ES-I3 (cell line): ENCODE measurements around the gene C5orf22.
A peak's percentile ranks its signal among the peaks of the same experiment; 100 is the strongest.

Experiments
- H3K36me3 ChIP-seq: 2 replicates; pipeline ENCODE4 v1.6.1; 2013; ENCODE audit warnings: mild to moderate bottlenecking, low read length, control low read depth, moderate library complexity; ENCODE audit not compliant: insufficient read depth
- H3K4me1 ChIP-seq: 2 replicates; pipeline ENCODE4 v1.6.1; 2013; ENCODE audit warnings: mild to moderate bottlenecking, control low read depth, low read length; ENCODE audit not compliant: insufficient read depth
- H3K9ac ChIP-seq: 2 replicates; pipeline ENCODE4 v1.6.1; 2013; ENCODE audit warnings: low read depth, mild to moderate bottlenecking, low read length, moderate library complexity
- H3K9me3 ChIP-seq: 2 replicates; pipeline ENCODE4 v1.6.1; 2013; ENCODE audit warnings: mild to moderate bottlenecking, low read length, moderate library complexity; ENCODE audit not compliant: control insufficient read depth, insufficient read depth

Gene C5orf22

DNA sequence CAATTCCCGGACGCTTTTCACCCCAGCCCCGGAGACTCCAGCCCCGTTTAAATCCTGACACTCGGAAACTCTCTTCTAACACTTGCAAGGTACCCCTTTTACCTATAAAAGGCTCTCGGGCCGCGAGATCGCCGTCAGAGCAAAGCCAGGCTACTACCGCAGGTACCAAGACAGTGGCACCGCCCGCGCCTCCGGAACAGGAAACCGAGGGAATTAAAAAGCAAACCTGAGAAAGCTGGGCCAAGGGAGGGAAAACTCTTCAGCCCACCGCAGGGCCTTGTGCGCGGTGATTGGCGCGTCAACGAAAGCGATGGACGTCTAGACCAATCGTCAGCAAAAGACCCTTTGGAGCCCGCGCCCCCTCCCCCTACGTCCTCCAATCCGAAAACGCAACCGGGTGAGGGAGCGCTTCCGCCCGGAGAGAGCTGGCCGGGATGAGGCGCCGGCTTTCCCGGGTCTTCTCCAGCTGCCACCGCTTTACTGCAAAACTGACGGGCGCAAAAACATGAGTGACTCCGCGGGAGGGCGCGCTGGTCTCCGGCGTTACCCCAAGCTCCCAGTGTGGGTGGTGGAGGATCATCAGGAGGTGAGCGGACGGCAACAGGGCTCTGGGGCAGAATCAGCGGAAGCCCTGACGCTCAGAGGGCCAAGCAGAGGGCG lies at the start of gene C5orf22, which contains the start of gene DROSHA:
C5orf22 (plus strand) TSS at position 414 of the 660 bp plus-strand sequence; CDS start at position 506, 92 bp downstream.
DROSHA (minus strand) TSS at position 206 of the 660 bp plus-strand sequence. CDS start 3,034 bp downstream, outside the sequence.
- peak within 1 kb of the TSS; percentile 92 for H3K9ac ChIP-seq
- peaks cover 14% of the 10 kb centered on the region for H3K36me3 ChIP-seq
- peaks cover 11% of the 10 kb centered on the region for H3K4me1 ChIP-seq
- no peaks in the 10 kb centered on the region for H3K9me3 ChIP-seq

DNA sequence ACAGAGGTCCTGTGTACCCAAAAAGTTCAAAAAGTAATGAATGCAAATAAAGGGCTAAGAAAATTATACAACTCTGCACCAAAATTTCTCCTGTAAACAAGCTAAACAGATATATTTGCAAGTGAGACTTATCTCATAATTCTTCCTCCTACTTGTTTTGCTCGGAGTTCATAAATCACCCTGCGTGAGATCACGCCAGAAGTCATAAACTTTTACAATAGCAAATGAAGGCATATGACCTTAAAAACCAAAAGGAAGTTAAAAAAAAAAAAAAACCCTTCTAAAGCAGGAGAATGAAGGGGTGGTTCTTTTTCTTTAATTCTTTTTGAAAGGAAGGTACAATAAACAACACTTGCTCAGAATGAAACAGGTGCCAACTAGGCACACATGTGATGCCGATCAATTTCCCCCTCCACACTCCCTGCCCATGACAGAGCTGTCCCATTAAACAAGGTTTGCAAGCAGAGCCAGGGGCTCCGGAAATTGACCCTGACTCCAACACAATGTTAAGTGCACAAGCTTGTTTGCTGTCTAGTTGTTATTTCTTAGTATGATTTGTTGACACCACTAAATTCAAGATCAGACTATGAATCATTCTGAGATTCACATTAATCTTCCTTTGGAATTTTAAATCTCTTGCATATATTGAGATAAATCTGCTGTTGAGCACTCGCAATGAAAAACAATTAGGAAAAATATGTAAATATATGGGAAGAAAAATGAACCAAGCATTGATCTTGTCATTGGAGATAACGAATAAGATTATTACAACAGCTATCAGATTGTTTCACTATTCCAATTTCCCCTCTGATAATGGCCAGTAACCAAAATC lies 46.5 kb upstream of the C5orf22 start:
- H3K36me3 ChIP-seq = peaks cover 2% of the 10 kb centered on the region; the same call in 1 of the 2 replicates
- H3K9me3 ChIP-seq = no peaks in the 10 kb centered on the region
- no peak overlapping the region for H3K9ac ChIP-seq
- 0 out of 2 replicates have a peak, but pooled peaks cover 3% of the 10 kb centered on the region for H3K4me1 ChIP-seq

DNA sequence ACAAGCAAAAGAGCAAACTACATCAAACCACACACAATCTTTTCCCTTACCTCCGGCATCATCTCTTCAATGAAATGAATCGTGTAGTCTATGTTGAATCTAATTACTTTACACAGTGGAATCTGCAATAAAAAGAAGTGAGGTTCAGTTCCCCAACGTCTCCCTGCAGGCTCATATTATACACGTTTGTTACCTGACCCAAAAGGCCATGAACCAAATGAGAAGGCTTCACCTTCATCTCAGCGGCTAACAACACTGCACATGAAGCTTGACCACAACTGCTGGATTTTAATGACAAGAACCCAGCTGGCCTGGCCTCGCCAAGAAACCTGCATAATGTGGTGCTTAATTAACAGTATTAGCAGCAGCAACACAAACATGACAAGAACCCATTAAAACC lies 45.7 kb upstream of the C5orf22 start:
- Histone ChIP-seq H3K9ac (no peak overlapping the region), H3K9me3 (no peaks in the 10 kb centered on the region), H3K4me1 (peaks cover 12% of the 10 kb centered on the region; the same call in 1 of the 2 replicates), H3K36me3 (peaks cover 2% of the 10 kb centered on the region; the same call in 1 of the 2 replicates)

DNA sequence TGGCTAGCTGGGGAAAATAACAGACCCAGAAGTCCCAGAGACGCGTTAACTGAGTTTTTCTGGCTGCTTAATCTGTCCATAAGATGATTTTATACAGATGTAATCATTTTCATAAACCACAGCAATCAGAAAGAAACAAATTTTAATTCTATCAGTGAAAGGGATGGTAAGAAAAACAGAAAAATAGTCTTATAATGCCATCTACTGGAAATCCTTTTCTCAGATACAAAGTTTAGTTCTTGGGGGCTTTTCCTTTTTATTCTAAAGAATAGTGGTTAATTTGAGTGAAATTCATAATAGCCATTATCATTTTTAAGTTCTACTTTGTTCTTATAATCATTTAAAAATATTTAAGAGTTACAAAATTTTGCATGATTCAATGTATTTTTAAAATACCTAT lies 44.6 kb upstream of the C5orf22 start:
- peaks cover 16% of the 10 kb centered on the region; the same call in 1 of the 2 replicates for H3K4me1 ChIP-seq
- H3K36me3 ChIP-seq = no peaks in the 10 kb centered on the region; the same call in 1 of the 2 replicates
- no peaks in the 10 kb centered on the region for H3K9me3 ChIP-seq
- no peak overlapping the region for H3K9ac ChIP-seq

DNA sequence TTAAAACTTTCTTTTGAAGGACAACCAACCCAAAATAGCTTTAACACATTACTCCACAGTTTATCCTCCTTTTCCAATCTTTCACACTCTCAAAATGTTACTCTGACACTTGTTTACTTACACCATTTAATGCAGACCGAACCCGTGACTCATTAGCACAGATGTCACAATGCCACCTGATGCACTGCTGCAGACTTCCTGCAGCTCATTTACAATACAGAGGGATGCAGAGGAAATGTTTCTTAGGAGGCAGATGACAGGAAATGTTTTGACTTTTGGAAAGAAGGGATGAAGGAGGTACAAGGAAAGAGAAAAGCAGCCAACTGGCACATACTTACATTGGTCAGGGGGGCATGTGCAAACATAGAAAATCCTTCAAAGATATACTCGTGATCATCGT lies 39.2 kb upstream of the C5orf22 start:
- Histone ChIP-seq H3K9me3 (no peaks in the 10 kb centered on the region), H3K36me3 (peaks cover 7% of the 10 kb centered on the region), H3K9ac (no peak overlapping the region), H3K4me1 (peaks cover 27% of the 10 kb centered on the region; the same call in 1 of the 2 replicates)

DNA sequence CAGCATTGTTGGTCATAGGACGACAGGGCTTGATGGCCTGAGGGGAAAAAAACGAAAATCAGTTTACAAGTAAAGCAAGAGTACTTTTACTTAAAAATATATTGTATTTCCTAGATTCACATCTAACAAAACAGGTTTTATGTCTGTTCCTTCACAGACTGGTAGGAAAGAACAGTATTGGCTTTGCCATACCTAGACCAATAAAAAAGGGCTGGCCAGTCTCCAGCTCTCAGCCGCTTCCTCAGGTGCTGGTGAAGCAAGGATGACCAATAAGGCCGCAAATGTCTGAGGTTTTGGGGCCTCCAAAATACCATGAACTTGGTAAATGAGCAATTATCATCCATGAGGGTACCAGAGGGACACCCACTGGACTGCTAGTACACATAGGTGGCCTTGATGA lies 36.8 kb upstream of the C5orf22 start:
- Histone ChIP-seq H3K9me3 (no peaks in the 10 kb centered on the region), H3K9ac (no peak overlapping the region), H3K36me3 (peaks cover 17% of the 10 kb centered on the region)

DNA sequence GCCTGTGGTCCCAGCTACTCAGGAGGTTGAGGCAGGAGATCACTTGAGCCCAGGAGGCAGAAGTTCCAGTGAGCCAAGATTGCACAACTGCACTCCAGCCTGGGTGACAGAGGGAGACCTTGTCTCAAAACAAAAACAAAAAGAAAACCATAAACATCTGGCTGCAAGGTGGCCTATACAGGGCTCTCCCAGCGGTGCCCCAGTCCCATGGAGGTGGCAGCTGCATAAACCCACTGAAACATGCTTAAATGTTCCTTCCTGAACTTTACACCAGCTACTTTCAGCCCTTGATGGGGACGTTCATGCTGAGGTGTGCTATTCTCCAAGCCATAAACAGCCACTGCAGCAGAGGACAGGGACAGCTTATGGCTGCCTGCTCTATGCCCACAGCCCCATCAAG lies 35.8 kb upstream of the C5orf22 start:
- H3K36me3 ChIP-seq = peaks cover 22% of the 10 kb centered on the region
- peaks cover 16% of the 10 kb centered on the region; the same call in 1 of the 2 replicates for H3K4me1 ChIP-seq
- H3K9ac ChIP-seq = no peak overlapping the region
- H3K9me3 ChIP-seq = no peaks in the 10 kb centered on the region

More for the DNA sequence above, 36.8 kb upstream of the C5orf22 start:
- peaks cover 26% of the 10 kb centered on the region; the same call in 1 of the 2 replicates for H3K4me1 ChIP-seq

DNA sequence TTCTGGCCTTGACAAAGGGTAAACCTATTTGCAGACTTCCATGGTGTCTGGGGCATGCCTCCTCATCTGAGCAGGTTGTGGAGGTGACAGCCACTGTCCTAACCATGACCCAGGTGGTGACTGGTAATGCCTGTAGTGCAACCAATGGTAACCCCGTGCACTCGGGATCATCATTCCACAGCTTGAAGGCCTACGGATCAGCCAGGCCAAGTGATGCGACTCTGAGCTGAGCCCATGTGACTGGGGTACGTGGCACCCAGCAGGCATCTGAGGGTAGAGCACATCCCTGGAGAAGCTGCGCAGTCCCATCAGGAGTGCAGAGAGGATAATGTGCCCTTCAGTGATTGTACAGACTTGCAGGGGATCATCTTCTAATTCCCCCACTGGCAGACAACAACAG lies 35.2 kb upstream of the C5orf22 start:
- Histone ChIP-seq H3K4me1 (peaks cover 13% of the 10 kb centered on the region; the same call in 1 of the 2 replicates), H3K9me3 (no peaks in the 10 kb centered on the region), H3K9ac (no peak overlapping the region), H3K36me3 (peaks cover 25% of the 10 kb centered on the region)

DNA sequence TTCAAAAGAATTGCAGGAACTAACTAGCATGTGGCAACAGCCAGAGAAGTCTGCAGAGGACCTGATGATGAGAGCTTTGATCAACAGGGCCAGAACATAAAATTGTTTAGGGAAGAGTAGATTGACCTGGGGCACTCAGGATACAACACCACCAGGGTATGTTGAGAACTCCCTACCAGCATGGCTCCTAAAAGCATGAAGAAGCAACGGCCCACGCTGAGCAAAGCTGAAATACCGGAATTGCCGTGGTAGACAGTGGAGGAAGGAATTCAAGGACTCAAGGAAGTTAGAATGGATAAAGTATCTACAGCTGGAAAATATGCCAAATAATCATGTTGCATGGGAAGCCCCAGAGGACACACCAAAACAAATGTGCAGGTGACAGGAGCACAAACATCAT lies 31.8 kb upstream of the C5orf22 start:
- Histone ChIP-seq H3K9me3 (no peaks in the 10 kb centered on the region), H3K36me3 (peaks cover 35% of the 10 kb centered on the region), H3K9ac (no peak overlapping the region), H3K4me1 (no peaks in the 10 kb centered on the region)

DNA sequence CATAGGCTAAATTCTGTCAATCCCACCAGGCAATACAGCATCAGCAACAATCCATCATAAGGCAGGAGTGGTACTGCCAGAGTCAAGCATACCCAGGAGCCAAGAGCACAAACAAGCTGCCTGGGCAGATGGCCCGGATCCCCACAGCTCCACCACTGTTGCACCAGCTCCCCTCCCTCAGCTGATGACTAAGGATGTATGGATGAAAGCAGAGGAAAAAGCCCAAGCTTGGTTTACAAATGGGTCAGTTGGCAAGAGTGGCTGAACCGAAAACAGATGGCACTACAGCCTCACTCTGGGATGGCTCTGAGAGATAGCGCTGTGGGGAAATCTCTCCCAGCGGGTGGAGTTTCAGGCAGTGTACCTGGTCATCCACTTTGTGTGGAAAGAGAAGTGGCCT lies 29.6 kb upstream of the C5orf22 start:
- Histone ChIP-seq H3K4me1 (no peaks in the 10 kb centered on the region), H3K9me3 (no peaks in the 10 kb centered on the region), H3K9ac (no peak overlapping the region), H3K36me3 (peaks cover 29% of the 10 kb centered on the region)

DNA sequence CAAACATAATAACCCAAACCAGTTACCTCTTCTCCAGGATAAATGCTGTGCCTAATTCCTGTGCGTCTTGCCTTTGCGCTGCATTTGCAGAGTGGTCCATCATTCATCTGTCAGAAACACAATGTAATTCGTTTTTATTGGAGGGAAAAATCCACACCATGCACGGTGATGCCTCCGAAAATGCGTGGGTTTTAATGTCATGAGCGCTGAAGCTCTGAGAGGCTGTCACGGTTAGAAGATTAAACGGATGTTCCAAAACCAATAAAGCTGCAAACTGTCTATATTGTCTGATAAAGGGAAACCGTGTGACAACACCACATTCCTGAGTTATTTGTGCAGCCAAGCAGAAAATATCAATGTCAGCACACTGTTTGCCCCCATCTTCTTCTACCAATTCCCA lies 27.6 kb upstream of the C5orf22 start:
- Histone ChIP-seq H3K9me3 (no peaks in the 10 kb centered on the region), H3K4me1 (no peaks in the 10 kb centered on the region), H3K9ac (no peak overlapping the region), H3K36me3 (peaks cover 30% of the 10 kb centered on the region; the same call in 1 of the 2 replicates)

DNA sequence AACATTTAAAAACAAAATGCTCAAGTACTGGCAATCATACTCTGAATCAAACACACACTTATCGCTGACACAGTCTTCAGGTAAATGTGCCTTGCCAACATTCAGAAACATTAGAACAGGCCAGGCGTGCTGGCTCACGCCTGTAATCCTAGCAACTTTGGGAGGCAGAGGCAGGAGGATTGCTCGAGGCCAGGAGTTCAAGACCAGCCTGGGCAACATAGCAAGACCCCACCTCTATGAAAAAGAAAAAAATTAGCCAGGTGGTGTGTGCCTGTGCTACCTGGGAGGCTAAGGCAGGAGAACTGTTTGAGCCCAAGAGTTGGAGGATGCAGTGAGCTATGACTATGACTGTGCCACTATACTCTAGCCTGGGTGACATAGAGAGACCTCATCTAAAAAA lies 20.8 kb upstream of the C5orf22 start:
- H3K36me3 ChIP-seq = peaks cover 33% of the 10 kb centered on the region; the same call in 1 of the 2 replicates
- H3K4me1 ChIP-seq = no peaks in the 10 kb centered on the region
- no peak overlapping the region for H3K9ac ChIP-seq
- H3K9me3 ChIP-seq = no peaks in the 10 kb centered on the region

DNA sequence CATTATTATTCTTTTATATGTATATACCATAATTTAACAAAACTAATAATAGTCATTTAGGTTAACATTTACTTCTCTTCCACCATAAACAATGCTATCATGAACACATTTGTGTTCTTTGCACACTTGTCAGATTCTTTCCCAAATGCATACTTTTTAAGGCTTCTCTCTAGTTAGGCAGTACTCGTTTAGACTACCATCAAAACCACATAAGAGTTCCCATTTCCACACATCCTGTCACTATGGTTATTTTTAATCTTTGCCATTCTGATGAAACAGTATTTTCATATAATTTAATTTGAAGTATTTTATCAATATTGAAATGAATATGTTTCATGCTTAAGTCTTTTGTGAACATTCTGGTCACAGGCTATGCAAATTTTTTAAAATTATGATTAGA lies 15.3 kb upstream of the C5orf22 start:
- H3K9me3 ChIP-seq = no peaks in the 10 kb centered on the region
- H3K36me3 ChIP-seq = peaks cover 11% of the 10 kb centered on the region; the same call in 1 of the 2 replicates

DNA sequence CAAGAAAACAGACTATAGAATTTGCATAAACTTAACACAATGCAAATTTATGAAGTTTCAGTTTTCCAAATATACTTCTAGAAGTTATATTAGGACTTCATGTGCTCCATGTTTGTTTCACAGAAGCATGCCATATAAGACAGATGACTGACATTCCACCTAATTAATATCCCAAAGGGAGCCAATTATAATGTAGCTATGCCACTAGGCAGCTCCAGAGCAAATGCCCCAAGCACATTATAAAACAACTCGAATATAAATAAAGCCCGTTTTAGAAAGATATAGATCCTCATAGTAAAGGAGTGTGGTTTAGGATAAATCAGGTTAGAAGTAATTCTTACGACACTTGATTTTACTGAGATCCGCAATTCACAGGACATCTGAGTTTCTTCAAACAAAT lies 9.1 kb upstream of the C5orf22 start:
- H3K36me3 ChIP-seq = peaks cover 17% of the 10 kb centered on the region

More for the DNA sequence above, 15.3 kb upstream of the C5orf22 start:
- no peak overlapping the region for H3K9ac ChIP-seq
- H3K4me1 ChIP-seq = no peaks in the 10 kb centered on the region

More for the DNA sequence above, 9.1 kb upstream of the C5orf22 start:
- Histone ChIP-seq H3K4me1 (no peaks in the 10 kb centered on the region), H3K9me3 (no peaks in the 10 kb centered on the region; the same call in 1 of the 2 replicates), H3K9ac (no peak overlapping the region)
